GM18508 (cell line): Measurements from ENCODE around the gene SPTAN1.
"Not testable (repeated sequence)": the region's sequence is repeated elsewhere in the genome, so short reads cannot be mapped to it uniquely, and the experiment has no call there.

Experiments used
- ATAC-seq: cut with Tn5 transposase; IDR thresholded peaks from one replicate; pipeline ENCODE4 v1.9.1; 2021; ENCODE audit warnings: moderate number of reproducible peaks; ENCODE audit not compliant: insufficient read depth, unreplicated experiment

SPTAN1 gene

GRCh38 chr9:128552153-128552743 lies at the start of gene SPTAN1:
Gene SPTAN1 (plus strand): TSS chr9:128552587. CDS start chr9:128566741, 14,154 bp downstream.
- no peak for ATAC-seq

GRCh38 chr9:128503415-128503825 lies 49.0 kb upstream of the SPTAN1 start:
- not testable (repeated sequence) for ATAC-seq

GRCh38 chr9:128503870-128504269 lies 48.5 kb upstream of the SPTAN1 start:
- no peak for ATAC-seq

- peak; percentile 41 for ATAC-seq
Measured at GRCh38 chr9:128504485-128505413, 47.6 kb upstream of the SPTAN1 start, which contains the start of gene GLE1. Gene GLE1 (plus strand): TSS chr9:128504719. CDS start chr9:128504806, 87 bp downstream.

- ATAC-seq = no peak
Measured at GRCh38 chr9:128505414-128505765, 47.0 kb upstream of the SPTAN1 start.

- not testable (repeated sequence) for ATAC-seq
Measured at GRCh38 chr9:128505906-128506305, 46.5 kb upstream of the SPTAN1 start.

GRCh38 chr9:128512820-128513219 lies 39.6 kb upstream of the SPTAN1 start:
- no peak for ATAC-seq

GRCh38 chr9:128521956-128522355 lies 30.4 kb upstream of the SPTAN1 start:
- ATAC-seq = no peak

- ATAC-seq = no peak
Measured at GRCh38 chr9:128523199-128523925, 29.0 kb upstream of the SPTAN1 start.

- ATAC-seq = no peak
Measured at GRCh38 chr9:128526720-128527119, 25.7 kb upstream of the SPTAN1 start.

GRCh38 chr9:128528445-128529160 lies 23.8 kb upstream of the SPTAN1 start:
- ATAC-seq = no peak

GRCh38 chr9:128529191-128529590 lies 23.2 kb upstream of the SPTAN1 start:
- no peak for ATAC-seq

- ATAC-seq = no peak
Measured at GRCh38 chr9:128532581-128532980, 19.8 kb upstream of the SPTAN1 start.

- no peak for ATAC-seq
Measured at GRCh38 chr9:128540634-128541360, 11.6 kb upstream of the SPTAN1 start.

- no peak for ATAC-seq
Measured at GRCh38 chr9:128546504-128546903, 5.9 kb upstream of the SPTAN1 start.

GRCh38 chr9:128548876-128549275 lies 3.5 kb upstream of the SPTAN1 start:
- no peak for ATAC-seq

- ATAC-seq = no peak
Measured at GRCh38 chr9:128550226-128550625, 2.2 kb upstream of the SPTAN1 start.

- no peak for ATAC-seq
Measured at GRCh38 chr9:128550770-128551656, 1.4 kb upstream of the SPTAN1 start.
